ENCODE data around the gene BCOR.

DNA sequence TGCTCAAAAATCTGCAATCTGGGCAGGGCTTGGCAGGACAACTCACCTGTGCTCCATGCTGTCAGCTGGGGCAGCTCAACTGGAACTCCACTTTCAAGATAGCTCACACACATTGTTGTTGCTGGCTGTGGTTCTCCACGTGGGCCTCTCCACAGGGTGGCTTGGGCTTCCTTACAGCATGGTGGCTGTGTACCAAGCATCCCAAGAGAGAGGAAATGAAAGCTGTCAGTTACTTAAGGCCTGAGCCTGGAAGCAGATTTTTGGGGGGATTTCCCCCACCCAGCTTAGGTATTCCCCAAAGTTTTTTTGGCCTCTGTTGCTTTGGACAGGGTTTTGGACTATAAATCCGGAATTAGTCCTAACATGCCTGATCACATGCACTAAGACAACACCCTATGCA is 81.0 kb downstream of the BCOR start:
- TF ChIP-seq, protein P1, sequence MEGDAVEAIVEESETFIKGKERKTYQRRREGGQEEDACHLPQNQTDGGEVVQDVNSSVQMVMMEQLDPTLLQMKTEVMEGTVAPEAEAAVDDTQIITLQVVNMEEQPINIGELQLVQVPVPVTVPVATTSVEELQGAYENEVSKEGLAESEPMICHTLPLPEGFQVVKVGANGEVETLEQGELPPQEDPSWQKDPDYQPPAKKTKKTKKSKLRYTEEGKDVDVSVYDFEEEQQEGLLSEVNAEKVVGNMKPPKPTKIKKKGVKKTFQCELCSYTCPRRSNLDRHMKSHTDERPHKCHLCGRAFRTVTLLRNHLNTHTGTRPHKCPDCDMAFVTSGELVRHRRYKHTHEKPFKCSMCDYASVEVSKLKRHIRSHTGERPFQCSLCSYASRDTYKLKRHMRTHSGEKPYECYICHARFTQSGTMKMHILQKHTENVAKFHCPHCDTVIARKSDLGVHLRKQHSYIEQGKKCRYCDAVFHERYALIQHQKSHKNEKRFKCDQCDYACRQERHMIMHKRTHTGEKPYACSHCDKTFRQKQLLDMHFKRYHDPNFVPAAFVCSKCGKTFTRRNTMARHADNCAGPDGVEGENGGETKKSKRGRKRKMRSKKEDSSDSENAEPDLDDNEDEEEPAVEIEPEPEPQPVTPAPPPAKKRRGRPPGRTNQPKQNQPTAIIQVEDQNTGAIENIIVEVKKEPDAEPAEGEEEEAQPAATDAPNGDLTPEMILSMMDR (conservative IDR thresholded peaks at IDR 0.05), result no peak
- no peak for TF ChIP-seq EZH2 (IDR thresholded peaks at IDR 0.05; ENCODE audit: low read depth)

Measured in PC-9 (cell line).